Right hindlimb (tissue), 1 donor: ENCODE results near the gene VPS52.
A peak's percentile ranks its signal among the peaks of the same experiment; 100 is the strongest.

Experiments
- DNase-seq: peaks from one replicate; pipeline ENCODE4 v3.0.0-alpha.2; 2018

Gene VPS52

GRCh38 chr6:33209856-33210255 lies 61.8 kb downstream of the VPS52 start:
- DNase-seq: no peak

GRCh38 chr6:33208091-33208967 lies 63.3 kb downstream of the VPS52 start, which contains the start of gene RING1:
Gene RING1, plus strand, starts transcription at chr6:33208500. Its CDS starts 323 bp downstream, at chr6:33208823.
- DNase-seq: peak; percentile 92

- peak; percentile 81 for DNase-seq
Measured at GRCh38 chr6:33207552-33208090, 64.1 kb downstream of the VPS52 start.

GRCh38 chr6:33206864-33207551 lies 64.7 kb downstream of the VPS52 start:
- peak; percentile 34 for DNase-seq

- no peak for DNase-seq
Measured at GRCh38 chr6:33206027-33206863, 65.4 kb downstream of the VPS52 start.

GRCh38 chr6:33205191-33206026 lies 66.3 kb downstream of the VPS52 start:
- peak; percentile 24 for DNase-seq

GRCh38 chr6:33204415-33205190 lies 67.1 kb downstream of the VPS52 start, which contains the start of gene HSD17B8:
Gene HSD17B8, plus strand, starts transcription at chr6:33204655. Its CDS starts 14 bp downstream, at chr6:33204669.
- peak; percentile 95 for DNase-seq

- DNase-seq: no peak
Measured at GRCh38 chr6:33204165-33204414, 67.6 kb downstream of the VPS52 start.

GRCh38 chr6:33203443-33204164 lies 68.1 kb downstream of the VPS52 start:
- DNase-seq: peak; percentile 14

GRCh38 chr6:33202799-33203198 lies 68.9 kb downstream of the VPS52 start:
- DNase-seq: peak; percentile 15

GRCh38 chr6:33201935-33202334 lies 69.7 kb downstream of the VPS52 start:
- DNase-seq: peak; percentile 16

GRCh38 chr6:33201147-33201545 lies 70.5 kb downstream of the VPS52 start:
- no peak for DNase-seq
